GM21576 (cell line): ENCODE results near the gene GPR155.

Experiments
- ATAC-seq: cut with Tn5 transposase; IDR thresholded peaks from one replicate; pipeline ENCODE4 v1.9.1; 2021; ENCODE audit warnings: mild to moderate bottlenecking, moderate library complexity; ENCODE audit not compliant: unreplicated experiment

Gene GPR155, protein sequence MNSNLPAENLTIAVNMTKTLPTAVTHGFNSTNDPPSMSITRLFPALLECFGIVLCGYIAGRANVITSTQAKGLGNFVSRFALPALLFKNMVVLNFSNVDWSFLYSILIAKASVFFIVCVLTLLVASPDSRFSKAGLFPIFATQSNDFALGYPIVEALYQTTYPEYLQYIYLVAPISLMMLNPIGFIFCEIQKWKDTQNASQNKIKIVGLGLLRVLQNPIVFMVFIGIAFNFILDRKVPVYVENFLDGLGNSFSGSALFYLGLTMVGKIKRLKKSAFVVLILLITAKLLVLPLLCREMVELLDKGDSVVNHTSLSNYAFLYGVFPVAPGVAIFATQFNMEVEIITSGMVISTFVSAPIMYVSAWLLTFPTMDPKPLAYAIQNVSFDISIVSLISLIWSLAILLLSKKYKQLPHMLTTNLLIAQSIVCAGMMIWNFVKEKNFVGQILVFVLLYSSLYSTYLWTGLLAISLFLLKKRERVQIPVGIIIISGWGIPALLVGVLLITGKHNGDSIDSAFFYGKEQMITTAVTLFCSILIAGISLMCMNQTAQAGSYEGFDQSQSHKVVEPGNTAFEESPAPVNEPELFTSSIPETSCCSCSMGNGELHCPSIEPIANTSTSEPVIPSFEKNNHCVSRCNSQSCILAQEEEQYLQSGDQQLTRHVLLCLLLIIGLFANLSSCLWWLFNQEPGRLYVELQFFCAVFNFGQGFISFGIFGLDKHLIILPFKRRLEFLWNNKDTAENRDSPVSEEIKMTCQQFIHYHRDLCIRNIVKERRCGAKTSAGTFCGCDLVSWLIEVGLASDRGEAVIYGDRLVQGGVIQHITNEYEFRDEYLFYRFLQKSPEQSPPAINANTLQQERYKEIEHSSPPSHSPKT

DNA sequence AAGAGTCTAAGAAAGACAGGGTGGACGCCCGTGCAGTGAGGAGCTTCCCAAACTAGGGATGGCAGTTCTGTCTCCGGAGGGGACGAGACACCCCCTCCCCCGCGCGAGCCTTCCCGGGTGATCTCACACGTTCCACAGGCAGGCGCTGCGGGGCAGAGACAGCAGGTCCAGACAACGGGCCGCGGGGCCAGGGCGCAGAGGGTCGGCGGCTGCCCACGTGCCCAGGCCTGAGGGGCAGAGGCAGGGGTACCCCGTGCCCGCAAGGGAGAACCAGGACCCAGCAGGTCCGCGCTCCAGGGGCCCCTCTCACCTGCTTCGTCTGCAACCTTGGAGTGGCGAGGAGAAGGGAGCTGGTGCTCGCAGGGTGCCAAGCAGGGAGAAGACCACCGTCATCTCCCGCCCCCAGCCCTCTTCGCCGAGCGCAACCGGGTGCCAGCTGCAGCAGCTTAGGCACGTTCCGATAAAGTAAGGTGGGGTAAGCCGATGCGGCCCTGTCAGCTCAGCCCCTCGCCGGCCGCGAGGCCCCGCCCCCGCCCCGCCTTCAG lies at the start of gene GPR155:
Gene GPR155 (minus strand): TSS at position 467 of the 545 bp plus-strand sequence. CDS start 5,073 bp downstream, outside the sequence.
- ATAC-seq: peak; percentile 40

DNA sequence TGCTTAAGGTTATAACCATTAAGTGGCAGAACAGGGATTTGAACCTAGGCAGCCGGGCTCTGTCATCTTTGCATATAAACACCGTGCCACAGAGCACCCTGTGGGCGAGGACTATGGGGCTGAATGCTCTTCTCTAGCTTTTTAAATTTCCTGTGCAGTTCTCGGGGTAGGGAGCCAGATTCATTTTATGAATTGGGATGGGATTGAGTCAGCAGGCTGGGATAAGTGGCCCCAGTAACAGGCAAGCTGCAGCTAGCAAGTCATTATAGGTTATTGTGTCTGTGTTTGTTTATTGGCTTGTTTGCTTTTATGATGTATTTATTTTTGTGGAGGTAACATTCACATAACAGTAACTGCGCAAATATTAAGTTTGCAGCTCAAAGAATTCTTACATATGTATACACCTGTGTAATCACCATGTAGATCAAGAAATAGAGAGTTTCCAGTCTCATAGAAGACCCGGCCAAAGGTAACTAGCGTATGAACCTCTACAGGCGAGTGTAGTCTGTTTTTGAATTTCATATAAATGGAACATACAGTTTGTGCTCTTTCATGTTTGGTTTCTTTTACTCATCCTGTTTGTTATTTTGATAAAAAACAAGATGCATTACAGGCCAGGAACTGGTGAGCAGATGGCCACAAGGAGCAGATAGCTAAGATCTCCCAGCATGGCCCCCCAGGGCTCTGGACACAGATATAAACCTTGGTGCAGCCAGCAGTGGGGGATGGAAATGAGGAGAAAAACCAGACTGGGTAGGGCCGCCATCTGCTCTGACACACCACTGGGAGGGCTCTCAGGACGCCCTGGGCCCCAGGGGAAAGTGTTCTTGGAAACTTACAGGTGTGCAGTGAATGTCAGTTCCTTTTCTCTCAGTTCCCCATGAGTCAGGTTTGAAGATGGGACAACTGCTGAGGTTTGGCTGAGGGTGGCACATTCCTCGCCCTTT lies 49.2 kb upstream of the GPR155 start:
- ATAC-seq: peak; percentile 53

DNA sequence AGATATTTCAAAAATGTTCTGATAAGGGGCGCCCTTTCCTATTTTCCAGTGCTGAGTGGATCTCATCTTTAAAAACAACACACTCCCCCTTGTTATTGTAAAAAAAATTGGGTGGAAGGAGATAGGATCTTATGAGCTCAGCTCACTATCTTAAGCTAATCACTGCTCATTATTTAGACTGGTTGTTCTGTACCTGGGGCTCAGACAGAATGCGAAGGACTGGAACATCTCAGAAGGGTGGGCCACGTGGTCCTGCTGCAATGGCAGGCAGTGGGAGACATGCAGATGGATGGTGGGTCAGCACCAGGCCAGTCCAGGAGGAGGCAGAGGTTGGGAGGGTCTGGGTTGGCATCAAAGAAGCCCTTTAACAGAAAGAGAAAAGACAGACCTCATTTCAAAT lies 48.3 kb upstream of the GPR155 start:
- no peak for ATAC-seq

DNA sequence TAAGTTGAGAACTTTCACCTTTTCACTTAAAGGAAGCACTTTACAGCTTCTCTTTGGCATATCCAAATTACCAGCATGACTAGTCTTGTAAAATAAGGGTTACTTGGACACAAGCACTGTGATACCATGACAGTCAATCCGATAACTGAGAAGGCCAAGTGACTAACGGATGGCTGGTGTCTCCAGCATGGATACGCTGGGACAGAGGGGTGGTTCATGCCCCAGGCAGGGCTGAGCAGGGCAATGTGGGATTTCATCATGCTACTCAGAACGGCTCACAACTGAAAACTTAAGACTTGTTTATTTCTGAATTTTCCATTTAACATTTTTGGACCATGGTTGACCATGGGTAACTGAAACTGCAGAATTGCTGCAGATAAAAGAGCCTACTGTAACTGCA lies 43.1 kb upstream of the GPR155 start:
- ATAC-seq: no peak

DNA sequence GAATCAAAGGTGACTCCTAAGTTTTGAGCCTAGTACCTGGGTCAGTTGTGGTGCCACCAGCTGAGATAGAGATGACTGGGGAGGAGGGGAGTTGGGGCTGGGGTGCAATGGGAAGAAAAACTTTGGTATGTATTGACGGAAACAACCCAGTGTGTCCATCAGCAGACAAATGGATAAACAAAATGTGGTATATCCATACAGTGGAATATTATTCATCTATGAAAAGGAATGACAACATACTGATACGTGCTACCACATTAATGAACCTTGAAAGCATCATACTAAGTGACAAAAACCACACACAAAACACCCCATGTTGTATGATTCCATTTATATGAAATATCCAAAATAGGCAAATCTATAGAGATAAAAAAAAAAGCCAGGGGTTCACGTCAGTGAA lies 41.1 kb upstream of the GPR155 start:
- ATAC-seq: no peak

DNA sequence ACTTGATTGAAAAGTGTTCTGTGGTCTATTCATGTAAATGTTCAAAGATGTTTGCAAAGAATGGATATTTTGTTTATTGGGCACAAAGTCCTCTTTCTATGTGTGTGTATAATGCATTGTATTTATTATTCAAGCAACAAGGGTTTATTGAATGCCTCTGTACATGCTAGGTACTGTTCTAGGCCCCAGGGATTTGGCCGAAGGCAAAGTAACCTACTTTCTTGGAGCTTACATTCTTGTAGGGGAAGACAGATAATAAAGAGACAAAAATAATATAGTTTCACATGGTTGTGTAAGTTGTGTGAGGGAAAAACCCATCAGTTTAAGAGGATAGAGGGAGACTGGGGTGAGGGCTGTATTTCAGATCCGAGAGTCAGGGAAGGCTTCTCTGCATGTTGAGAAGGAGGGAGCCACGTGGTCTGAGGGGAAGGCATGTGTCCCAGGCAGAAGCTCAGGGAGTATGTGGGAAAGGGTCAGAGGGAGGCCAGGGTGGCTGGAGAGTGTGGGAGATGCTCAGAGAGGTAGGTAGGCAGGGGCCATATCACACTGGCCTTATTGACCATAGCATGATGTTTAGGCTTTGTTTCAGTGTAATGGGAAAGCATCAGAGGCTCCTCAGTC lies 40.4 kb upstream of the GPR155 start:
- no peak for ATAC-seq

DNA sequence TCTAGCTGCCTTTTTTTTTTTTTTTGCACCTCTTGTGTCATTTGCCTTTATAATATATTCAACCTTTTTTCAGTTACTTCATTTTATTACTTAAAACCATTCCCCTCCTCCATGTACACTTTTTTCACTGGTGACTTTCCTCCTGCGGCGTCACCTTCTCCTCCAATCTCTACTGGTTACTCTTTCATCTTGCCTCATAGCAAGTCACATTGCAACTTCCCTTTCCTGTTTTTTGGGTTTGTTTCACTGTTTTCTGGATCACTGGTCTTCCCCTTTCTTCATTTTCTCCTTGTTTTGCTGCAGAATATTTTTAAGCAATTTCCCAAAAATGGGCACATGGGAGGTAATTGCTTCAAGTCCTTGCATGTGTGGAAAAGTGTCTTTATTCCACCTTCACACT lies 37.7 kb upstream of the GPR155 start:
- ATAC-seq: no peak

DNA sequence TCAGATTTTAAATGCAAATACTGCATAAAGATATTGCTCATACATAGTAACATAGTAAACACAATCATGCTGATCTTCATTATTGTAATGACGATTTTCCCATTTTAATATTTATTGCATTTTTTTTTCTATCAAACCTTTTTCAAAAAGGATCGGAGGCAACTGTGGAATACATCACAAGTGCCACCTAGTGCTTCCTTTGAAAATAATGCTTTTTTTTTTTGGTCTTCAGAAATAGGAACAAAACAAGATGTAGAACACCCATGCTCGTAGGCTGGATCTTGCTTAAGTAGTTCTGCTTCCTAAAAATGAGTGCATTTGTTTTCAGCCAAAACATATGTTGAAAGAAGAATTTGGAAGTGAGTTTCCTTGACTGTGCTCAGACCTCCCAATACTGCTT lies 35.7 kb upstream of the GPR155 start:
- ATAC-seq: no peak

DNA sequence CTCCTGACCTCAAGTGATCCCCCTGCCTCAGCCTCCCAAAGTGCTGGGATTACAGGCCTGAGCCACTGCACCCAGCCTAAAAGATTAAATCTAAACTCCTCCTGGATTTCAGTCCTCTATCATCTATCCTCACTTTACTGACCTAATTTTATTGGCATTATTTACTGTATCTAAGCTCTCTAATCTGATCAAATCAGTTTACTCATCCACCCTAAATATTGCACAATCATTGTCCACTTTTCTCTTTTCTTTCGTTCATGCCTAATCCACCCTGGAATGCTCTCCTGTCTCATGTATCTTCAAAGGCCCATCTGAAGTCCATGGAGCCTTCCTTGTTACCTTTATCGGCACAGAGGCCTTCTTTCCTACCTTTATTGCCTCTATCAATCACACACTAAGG lies 31.6 kb upstream of the GPR155 start:
- ATAC-seq: no peak

DNA sequence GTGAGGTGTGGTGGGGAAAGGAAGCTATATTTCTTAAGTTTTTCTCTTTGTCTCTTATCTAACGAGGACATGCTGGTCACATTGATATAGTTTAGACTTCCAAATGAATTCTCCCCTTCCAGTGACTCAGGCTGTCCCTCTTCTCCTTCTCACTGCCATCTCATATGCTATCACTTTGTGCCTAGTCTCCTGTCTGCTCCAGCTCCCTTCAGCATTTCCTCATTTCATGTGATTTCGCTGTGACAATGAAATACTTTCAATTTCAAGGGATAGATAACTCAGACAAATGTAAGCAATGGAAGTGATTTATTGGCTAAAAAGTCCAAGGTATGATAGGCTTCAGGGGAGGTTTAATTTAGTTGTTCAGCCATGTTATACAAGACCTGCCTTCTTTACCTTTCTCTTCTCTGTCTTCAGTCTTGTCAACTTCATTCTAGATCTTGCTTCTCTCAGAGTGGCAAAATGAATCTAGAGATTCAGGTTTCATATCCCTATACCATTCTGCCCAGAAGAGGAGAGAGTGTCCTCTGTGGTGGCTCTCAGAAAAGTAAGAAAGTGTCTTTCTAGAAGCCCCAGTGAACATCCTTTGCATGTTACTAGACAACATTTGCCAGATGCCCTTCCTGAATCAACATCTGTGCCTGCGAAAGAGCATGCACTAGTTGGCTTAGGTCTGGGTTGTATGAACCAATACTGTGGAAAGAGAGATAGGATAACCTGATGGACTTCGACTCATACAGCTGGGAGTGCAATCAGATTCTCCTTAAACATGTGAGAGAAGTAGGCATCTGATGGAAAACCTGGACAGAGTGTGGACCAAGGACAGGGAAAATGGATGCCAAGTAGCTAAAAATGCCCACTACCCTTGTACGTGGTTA lies 29.9 kb upstream of the GPR155 start:
- no peak for ATAC-seq

DNA sequence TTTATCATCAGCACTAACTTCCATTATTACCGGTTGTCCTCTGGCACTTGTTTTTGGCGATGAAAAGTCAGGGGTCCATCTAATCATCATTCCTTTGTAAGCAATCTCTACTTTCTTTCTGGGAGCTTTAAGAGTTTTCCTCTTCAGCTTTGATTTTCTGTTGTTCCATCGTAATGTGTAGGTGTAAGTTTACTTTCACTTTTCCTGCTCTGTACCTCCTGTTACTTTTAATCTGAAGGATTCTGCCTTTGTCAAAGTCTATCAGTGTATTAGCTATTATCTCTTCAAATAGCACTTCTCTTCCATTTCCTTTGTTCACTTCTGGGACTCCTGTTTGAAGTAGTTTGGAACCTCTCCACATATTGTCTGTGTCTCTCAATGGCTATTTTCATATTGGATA lies 25.5 kb upstream of the GPR155 start:
- no peak for ATAC-seq

DNA sequence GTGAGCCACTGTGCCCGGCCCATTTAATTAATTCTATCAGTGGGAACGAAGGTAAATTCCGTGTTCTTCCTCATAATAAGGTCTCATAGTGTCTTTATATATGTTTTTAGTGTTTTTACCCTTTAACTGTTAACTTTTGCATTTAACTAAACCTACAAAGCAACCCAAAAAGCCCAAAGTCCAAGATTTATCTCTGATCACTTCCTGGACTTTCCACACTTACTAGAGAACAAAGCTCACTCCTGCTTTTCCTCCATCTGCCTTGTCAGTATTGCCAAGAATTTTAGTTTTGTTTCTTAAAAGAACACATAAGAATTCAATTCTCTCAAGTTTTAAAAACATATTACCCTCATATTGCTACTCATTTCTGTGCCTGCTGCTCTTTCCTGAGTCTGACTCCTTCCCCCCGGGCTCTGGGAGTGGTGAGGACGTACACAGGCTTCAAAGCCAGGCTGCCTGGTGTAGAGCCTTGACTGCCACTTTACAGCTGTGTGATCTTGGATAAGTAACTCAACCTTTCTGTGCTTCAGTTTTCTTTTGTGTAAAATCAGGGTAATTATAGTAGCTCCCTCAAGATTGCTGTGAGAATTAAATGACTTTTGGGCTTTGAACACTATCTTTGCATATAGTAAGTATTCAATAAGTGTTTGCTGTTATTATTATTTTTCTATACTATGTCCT lies 24.9 kb upstream of the GPR155 start:
- ATAC-seq: no peak

DNA sequence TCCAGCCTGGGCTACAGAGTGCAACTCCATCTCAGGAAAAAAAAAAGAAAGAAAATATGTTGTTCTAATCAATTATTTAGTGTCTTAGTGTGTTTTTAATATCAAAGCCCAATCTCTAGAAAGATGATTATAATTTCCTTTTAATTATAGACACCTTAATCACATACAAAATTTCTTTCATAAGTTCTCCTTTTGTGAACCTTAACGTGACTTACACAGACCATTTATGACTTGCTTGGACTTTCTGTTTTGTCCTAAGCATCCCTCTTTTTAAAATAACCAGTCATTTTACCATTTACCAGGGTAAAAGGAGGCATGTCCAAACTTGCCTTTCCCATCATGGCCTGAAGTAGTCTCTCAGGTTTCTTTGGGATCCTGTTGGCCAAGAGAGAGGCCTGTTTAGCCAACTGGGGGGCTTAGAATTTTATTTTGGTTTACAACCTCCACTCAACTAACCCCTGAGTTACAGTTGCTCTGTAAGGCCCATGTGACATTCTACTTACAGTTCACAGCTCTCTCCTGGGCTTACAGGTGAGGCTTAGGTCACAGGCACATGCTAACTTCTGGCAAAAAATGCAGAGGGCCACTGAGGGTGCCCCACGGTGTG lies 23.9 kb upstream of the GPR155 start:
- ATAC-seq: no peak

DNA sequence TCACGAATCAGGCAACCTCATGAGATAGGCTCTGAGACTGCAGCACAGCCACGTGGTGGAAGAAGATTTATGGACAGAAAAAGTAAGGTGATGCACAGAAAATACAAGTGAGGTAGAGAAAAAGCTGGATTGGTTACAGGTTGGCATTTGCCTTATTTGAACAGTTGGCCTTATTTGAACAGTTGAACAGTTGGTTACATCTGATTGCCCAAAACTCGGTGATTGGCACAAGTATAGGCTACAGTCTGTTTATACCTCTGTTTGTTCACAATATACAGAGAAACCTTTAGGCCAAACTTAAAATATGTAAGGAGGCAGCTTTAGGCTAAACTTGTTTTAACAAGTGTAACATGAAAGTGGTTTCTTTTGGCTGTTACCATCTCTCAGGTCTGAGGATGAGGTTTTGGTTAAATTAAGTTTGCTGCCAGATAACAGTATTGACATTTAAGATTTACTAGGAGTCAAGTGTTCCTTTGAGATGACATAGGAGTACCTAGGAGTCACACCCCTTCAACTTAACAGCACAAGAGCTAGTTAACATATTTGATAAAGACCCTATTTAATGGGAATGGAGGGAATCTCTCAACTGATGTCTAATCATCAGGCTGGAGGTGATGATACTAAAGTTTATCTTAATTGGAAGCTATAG lies 16.5 kb upstream of the GPR155 start:
- no peak for ATAC-seq

DNA sequence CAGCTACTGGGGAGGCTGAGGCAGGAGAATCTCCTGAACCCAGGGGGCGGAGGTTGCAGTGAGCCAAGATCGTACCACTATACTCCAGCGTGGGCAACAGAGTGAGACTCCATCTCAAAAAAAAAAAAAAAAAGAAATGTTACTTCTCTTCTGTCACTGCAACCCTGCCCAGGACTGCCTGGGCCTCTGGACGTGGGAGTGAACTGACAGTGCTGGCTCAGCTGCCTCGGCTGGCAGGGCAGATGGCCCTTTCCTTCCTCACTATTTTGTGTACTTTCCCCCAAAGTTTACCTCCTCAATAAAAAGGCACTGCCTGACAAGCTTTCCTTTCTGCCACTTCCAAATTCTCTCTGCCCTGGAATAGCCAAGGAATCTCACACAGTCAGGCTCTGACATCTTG lies 12.5 kb upstream of the GPR155 start:
- no peak for ATAC-seq

DNA sequence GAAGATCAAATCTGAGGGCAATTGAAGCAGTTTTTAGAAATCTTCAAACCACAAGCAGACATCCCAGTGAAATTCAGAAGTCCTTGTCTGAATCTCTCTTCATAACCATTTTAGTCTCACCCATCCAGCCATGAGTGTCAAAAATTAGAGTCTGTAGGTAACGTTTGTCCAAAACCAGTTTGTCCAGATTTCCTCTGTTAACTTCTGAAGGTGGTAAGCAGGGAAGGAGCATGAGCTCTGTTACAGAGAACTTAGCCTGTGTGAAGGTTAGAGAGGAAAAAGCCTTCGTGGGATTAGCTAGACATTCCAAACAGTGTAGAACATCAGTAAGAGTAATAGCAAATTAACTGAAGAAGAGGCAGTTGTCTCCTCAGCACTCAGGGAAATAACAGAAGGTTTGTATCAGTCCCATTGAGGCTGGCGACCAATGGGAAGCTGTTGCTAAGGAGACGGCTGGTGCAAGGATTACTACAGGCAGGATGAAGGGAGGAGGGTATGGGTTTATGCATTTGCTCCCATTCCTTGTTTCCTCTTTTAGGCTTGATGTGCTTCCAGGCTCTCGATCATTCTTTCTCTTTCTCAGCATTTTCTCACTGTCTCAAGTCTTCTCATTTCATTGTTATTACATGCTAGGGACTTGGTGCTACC lies 8.7 kb upstream of the GPR155 start:
- no peak for ATAC-seq
